Raji (cell line): ENCODE results near the gene AMACR.

Source experiments
- POLR2A ChIP-seq: IDR thresholded peaks from 2 replicates; pipeline ENCODE4 v1.6.1; 2011; ENCODE audit warnings: low read depth, low read length, control low read depth; ENCODE audit not compliant: insufficient read depth

Gene AMACR

GRCh38 chr5:34007621-34008600 lies at the start of gene AMACR:
AMACR (minus strand) TSS chr5:34008050; CDS start chr5:34008019, 31 bp downstream.
- TF ChIP-seq POLR2A = peak; percentile 98

GRCh38 chr5:34057569-34057968 lies 49.7 kb upstream of the AMACR start:
- TF ChIP-seq POLR2A = no peak

GRCh38 chr5:34057118-34057517 lies 49.3 kb upstream of the AMACR start:
- no peak for TF ChIP-seq POLR2A

GRCh38 chr5:34055667-34056066 lies 47.8 kb upstream of the AMACR start:
- no peak for TF ChIP-seq POLR2A

- no peak for TF ChIP-seq POLR2A
Observed at GRCh38 chr5:34054400-34054729, 46.5 kb upstream of the AMACR start.

GRCh38 chr5:34053571-34054399 lies 45.9 kb upstream of the AMACR start:
- TF ChIP-seq POLR2A = no peak

GRCh38 chr5:34053133-34053532 lies 45.3 kb upstream of the AMACR start:
- no peak for TF ChIP-seq POLR2A

- no peak for TF ChIP-seq POLR2A
Observed at GRCh38 chr5:34051374-34051980, 43.6 kb upstream of the AMACR start.

GRCh38 chr5:34047774-34048572 lies 40.1 kb upstream of the AMACR start:
- no peak for TF ChIP-seq POLR2A

- TF ChIP-seq POLR2A = no peak
Observed at GRCh38 chr5:34047143-34047542, 39.3 kb upstream of the AMACR start.

- no peak for TF ChIP-seq POLR2A
Observed at GRCh38 chr5:34045996-34046395, 38.1 kb upstream of the AMACR start.

GRCh38 chr5:34045023-34045422 lies 37.2 kb upstream of the AMACR start:
- TF ChIP-seq POLR2A = no peak

GRCh38 chr5:34043099-34043876 lies 35.4 kb upstream of the AMACR start, which contains the start of gene C1QTNF3:
C1QTNF3 (minus strand) TSS chr5:34043213; CDS start chr5:34043125, 88 bp downstream.
- TF ChIP-seq POLR2A = no peak

GRCh38 chr5:34042321-34042720 lies 34.5 kb upstream of the AMACR start:
- no peak for TF ChIP-seq POLR2A
